ENCODE measurements around the gene ZBTB7C. TPM values are rescaled to one million over a fixed set of nuclear protein-coding genes. Genes with fewer than 3 reads are reported as not detected.
A peak's percentile ranks its signal among the peaks of the same experiment; 100 is the strongest.

The ZBTB7C gene
- total RNA-seq, 4 donors from 2014 or later, result 38.2 to 92.3 (median 52.4) TPM

GRCh38 chr18:48410095-48410920 is 1.1 kb upstream of the ZBTB7C start:
- intact Hi-C loops (cut with DNase I), result no loop called here
- Histone ChIP-seq H3K9me3 (no peaks in the 10 kb centered on the region), H3K4me1 (peaks cover 21 to 42% (median 26%) of the 10 kb centered on the region in 3 donors), H3K27me3 (peaks cover 0 to 32% (median 0%) of the 10 kb centered on the region in 4 donors), H3K36me3 (no peaks in the 10 kb centered on the region), H3K27ac (peak overlapping the region; percentile 86 to 94 (median 90)), H3K4me3 (peak overlapping the region; percentile 72 to 86 (median 74))
- WGBS, 2 donors, result 1% methylated on average over 23 of the region's 77 CpGs; no CpG with 5 or more reads in 1 of the 2 donors
- TF ChIP-seq POLR2A (IDR thresholded peaks at IDR 0.05), result peak in 2 of 4 donors; percentile 80 to 86
- TF ChIP-seq CTCF (IDR thresholded peaks at IDR 0.05), result peak in 1 of 6 experiments; percentile 38
- peak; percentile 9 for DNase-seq

- peaks cover 0 to 32% (median 0%) of the 10 kb centered on the region in 4 donors for H3K27me3 ChIP-seq
- peak overlapping the region; percentile 86 to 94 (median 90) for H3K27ac ChIP-seq
- no peaks in the 10 kb centered on the region for H3K36me3 ChIP-seq
- DNase-seq, result no peak
- H3K9me3 ChIP-seq, result no peaks in the 10 kb centered on the region
- peaks cover 21 to 49% (median 33%) of the 10 kb centered on the region in 3 donors for H3K4me1 ChIP-seq
- 0% methylated on average over 15 to 31 of the region's 55 CpGs for WGBS, 2 donors
- peak overlapping the region; percentile 72 to 86 (median 74) for H3K4me3 ChIP-seq
- intact Hi-C loops (cut with DNase I), result no loop called here
- peak in 1 of 6 experiments; percentile 9 for TF ChIP-seq CTCF (IDR thresholded peaks at IDR 0.05)
- TF ChIP-seq POLR2A (IDR thresholded peaks at IDR 0.05), result no peak
Observed at GRCh38 chr18:48409591-48410094, 460 bp upstream of the ZBTB7C start.

- H3K27me3 ChIP-seq, result peaks cover 0 to 32% (median 0%) of the 10 kb centered on the region in 4 donors
Observed at GRCh38 chr18:48408111-48408726, 964 bp downstream of the ZBTB7C start.

GRCh38 chr18:48407358-48407757 is 1.8 kb downstream of the ZBTB7C start:
- TF ChIP-seq CTCF (IDR thresholded peaks at IDR 0.05), result no peak
- no peak for TF ChIP-seq POLR2A (IDR thresholded peaks at IDR 0.05)
- Histone ChIP-seq H3K36me3 (no peaks in the 10 kb centered on the region), H3K27me3 (peaks cover 0 to 32% (median 0%) of the 10 kb centered on the region in 4 donors), H3K9me3 (no peaks in the 10 kb centered on the region), H3K4me3 (peak overlapping the region in 2 of 4 donors; percentile 72 to 86), H3K4me1 (peaks cover 21 to 62% (median 42%) of the 10 kb centered on the region in 3 donors), H3K27ac (peak overlapping the region in 1 of 4 donors; percentile 51)
- no peak for DNase-seq
- 62 to 92% methylated on average over 3 of the region's 3 CpGs for WGBS, 2 donors
- intact Hi-C loops (cut with DNase I), result no loop called here

More at GRCh38 chr18:48408111-48408726, 964 bp downstream of the ZBTB7C start:
- H3K9me3 ChIP-seq, result no peaks in the 10 kb centered on the region
- H3K4me3 ChIP-seq, result peak overlapping the region; percentile 72 to 86 (median 74)
- TF ChIP-seq POLR2A (IDR thresholded peaks at IDR 0.05), result no peak
- no peak for TF ChIP-seq CTCF (IDR thresholded peaks at IDR 0.05)
- H3K4me1 ChIP-seq, result peaks cover 21 to 59% (median 38%) of the 10 kb centered on the region in 3 donors
- no peaks in the 10 kb centered on the region for H3K36me3 ChIP-seq
- intact Hi-C loops (cut with DNase I), result no loop called here
- 3 to 15% methylated on average over 13 to 23 of the region's 42 CpGs for WGBS, 2 donors
- H3K27ac ChIP-seq, result peak overlapping the region; percentile 23 to 94 (median 88)
- DNase-seq, result no peak

Measured in esophagus squamous epithelium (tissue), 5 donors.